Lower leg skin (tissue), 3 donors: ENCODE results near the gene ANKH.

ENCODE experiments used
- CTCF ChIP-seq, 3 donors: fragments of 450-650 bp; IDR thresholded peaks; one replicate each; pipeline ENCODE4 v1.5.1; 2016; ENCODE audit warnings: antibody characterized with exemption in 3 of 3, mild to moderate bottlenecking in 3 of 3, moderate library complexity in 2 of 3
- POLR2A ChIP-seq, 2 donors: fragments of 450-650 bp; IDR thresholded peaks; one replicate each; pipeline ENCODE4 v1.6.1; 2016 to 2017; ENCODE audit warnings: antibody characterized with exemption in 2 of 2, mild to moderate bottlenecking in 1 of 2, moderate library complexity in 1 of 2

GRCh38 chr5:14773588-14773987, 98.0 kb downstream of the ANKH start:
- TF ChIP-seq CTCF (IDR thresholded peaks at IDR 0.05): no peak
- no peak for TF ChIP-seq POLR2A (IDR thresholded peaks at IDR 0.05)
